C4-2B (cell line): ENCODE measurements around the gene ATP2B2.

ENCODE experiments used
- CTCF ChIP-seq: fragments of 450-650 bp; conservative IDR thresholded peaks from 2 replicates; pipeline ENCODE4 v1.5.1; 2017; ENCODE audit warnings: mild to moderate bottlenecking
- ZFX ChIP-seq: fragments of 450-650 bp; IDR thresholded peaks from 2 replicates; pipeline ENCODE4 v1.6.1; 2017

- no peak for TF ChIP-seq CTCF
- no peak for TF ChIP-seq ZFX
Measured at GRCh38 chr3:10524799-10525301, 19.5 kb upstream of the ATP2B2 start.
